ENCODE data around the gene TIA1.
"Not testable (repeated sequence)": the region's sequence is repeated elsewhere in the genome, so short reads cannot be mapped to it uniquely, and the experiment has no call there.

The TIA1 gene

DNA sequence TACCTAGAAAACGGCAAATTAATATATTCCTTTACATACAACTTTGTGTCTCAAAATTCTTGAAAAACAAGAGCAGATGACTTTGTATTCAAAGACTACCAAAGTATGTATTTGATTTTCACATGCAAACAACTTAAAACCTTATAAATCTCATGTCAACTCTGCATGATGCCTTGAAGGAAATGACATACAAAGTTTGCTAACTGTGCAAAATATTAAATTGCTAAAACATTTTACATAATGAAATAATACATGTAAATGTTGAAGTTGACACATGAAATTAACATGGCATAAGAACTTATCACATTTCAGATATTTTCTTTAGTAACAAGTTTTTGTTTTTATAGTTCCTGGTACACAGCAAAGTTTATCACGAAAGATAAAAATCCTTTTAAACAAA, 36.8 kb downstream of the TIA1 start:
- FAIRE-seq (no peak), DNase-seq (ENCODE audit: insufficient read length) (no peak)
- TF ChIP-seq POLR2AphosphoS5 (IDR thresholded peaks at IDR 0.05; ENCODE audit: low read depth, low read length) = no peak

DNA sequence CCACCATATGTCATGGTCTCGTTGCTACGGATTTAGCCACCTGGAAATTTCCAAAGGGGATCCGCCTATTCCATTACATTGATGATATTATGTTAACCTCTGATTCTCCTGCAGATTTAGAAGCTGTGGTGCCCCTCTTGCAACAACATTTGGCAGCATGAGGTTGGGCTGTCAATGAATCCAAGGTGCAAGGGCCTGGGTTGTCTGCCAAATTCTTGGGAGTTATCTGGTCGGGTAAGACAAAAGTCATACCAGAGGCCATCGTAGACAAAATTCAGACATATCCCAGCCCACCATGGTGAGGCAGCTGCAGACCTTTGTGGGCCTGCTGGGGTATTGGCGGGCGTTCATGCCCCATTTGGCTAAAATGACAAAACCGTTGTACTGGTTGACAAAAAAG, 44.0 kb downstream of the TIA1 start:
- no peak for DNase-seq (ENCODE audit: insufficient read length)
- no peak for TF ChIP-seq TAF1 (IDR thresholded peaks at IDR 0.05; ENCODE audit: borderline replicate concordance, low read depth, low read length)
- no peak for TF ChIP-seq POLR2AphosphoS5 (IDR thresholded peaks at IDR 0.05; ENCODE audit: low read depth, low read length)
- TF ChIP-seq POLR2A (IDR thresholded peaks at IDR 0.05; ENCODE audit: low read depth, low read length) = no peak
- no peak for FAIRE-seq

GRCh38 chr2:70203086-70203485, 45.3 kb downstream of the TIA1 start:
- no peak for FAIRE-seq

GRCh38 chr2:70202236-70202806, 46.1 kb downstream of the TIA1 start:
- FAIRE-seq (no peak), DNase-seq (ENCODE audit: insufficient read length) (no peak)
- TF ChIP-seq POLR2AphosphoS5 (IDR thresholded peaks at IDR 0.05; ENCODE audit: low read depth, low read length) (no peak), POLR2A (IDR thresholded peaks at IDR 0.05; ENCODE audit: low read depth, low read length) (no peak), TAF1 (IDR thresholded peaks at IDR 0.05; ENCODE audit: borderline replicate concordance, low read depth, low read length) (no peak)

More at GRCh38 chr2:70203086-70203485, 45.3 kb downstream of the TIA1 start:
- no peak for TF ChIP-seq POLR2A (IDR thresholded peaks at IDR 0.05; ENCODE audit: low read depth, low read length)
- no peak for TF ChIP-seq TAF1 (IDR thresholded peaks at IDR 0.05; ENCODE audit: borderline replicate concordance, low read depth, low read length)
- no peak for TF ChIP-seq POLR2AphosphoS5 (IDR thresholded peaks at IDR 0.05; ENCODE audit: low read depth, low read length)
- no peak for DNase-seq (ENCODE audit: insufficient read length)

- TF ChIP-seq POLR2AphosphoS5 (IDR thresholded peaks at IDR 0.05; ENCODE audit: low read depth, low read length) = no peak
- TF ChIP-seq POLR2A (IDR thresholded peaks at IDR 0.05; ENCODE audit: low read depth, low read length) = no peak
- TF ChIP-seq TAF1 (IDR thresholded peaks at IDR 0.05; ENCODE audit: borderline replicate concordance, low read depth, low read length) = no peak
- FAIRE-seq = no peak
- DNase-seq (ENCODE audit: insufficient read length) = no peak
Measured at GRCh38 chr2:70201831-70202230, 46.6 kb downstream of the TIA1 start.

DNA sequence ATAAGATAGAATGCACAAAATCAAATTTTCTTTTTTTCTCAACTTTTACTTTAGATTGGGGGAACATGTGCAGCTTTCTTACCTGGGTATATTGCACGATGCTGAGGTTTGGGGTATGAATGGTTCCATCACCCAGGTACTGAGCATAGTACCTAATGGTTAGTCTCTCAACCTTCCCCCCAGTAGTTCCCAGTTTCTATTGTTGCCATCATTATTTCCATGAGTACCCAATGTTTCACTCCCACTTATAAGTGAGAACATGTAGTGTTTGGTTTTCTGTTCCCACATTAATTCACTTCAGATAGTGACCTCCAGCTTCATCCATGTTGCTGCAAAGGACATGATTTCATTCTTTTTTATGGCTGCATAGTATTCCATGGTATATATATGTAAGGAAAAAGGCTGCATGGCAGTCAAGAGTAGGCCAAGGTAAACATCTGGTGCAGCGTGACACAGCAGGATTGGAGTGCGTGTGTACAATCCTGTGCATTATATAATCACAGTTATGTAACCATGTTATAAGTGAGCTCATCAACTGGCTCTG, 47.1 kb downstream of the TIA1 start:
- DNase-seq (ENCODE audit: insufficient read length) (no peak), FAIRE-seq (no peak)
- no peak for TF ChIP-seq POLR2AphosphoS5 (IDR thresholded peaks at IDR 0.05; ENCODE audit: low read depth, low read length)
- TF ChIP-seq POLR2A (IDR thresholded peaks at IDR 0.05; ENCODE audit: low read depth, low read length) = no peak
- no peak for TF ChIP-seq TAF1 (IDR thresholded peaks at IDR 0.05; ENCODE audit: borderline replicate concordance, low read depth, low read length)

GRCh38 chr2:70199320-70199864, 49.0 kb downstream of the TIA1 start:
- TF ChIP-seq TAF1 (IDR thresholded peaks at IDR 0.05; ENCODE audit: borderline replicate concordance, low read depth, low read length) (no peak), POLR2AphosphoS5 (IDR thresholded peaks at IDR 0.05; ENCODE audit: low read depth, low read length) (no peak), POLR2A (IDR thresholded peaks at IDR 0.05; ENCODE audit: low read depth, low read length) (no peak)
- DNase-seq (ENCODE audit: insufficient read length) = no peak
- no peak for FAIRE-seq

- FAIRE-seq = no peak
- no peak for DNase-seq (ENCODE audit: insufficient read length)
- TF ChIP-seq TAF1 (IDR thresholded peaks at IDR 0.05; ENCODE audit: borderline replicate concordance, low read depth, low read length) = no peak
- no peak for TF ChIP-seq POLR2A (IDR thresholded peaks at IDR 0.05; ENCODE audit: low read depth, low read length)
- TF ChIP-seq POLR2AphosphoS5 (IDR thresholded peaks at IDR 0.05; ENCODE audit: low read depth, low read length) = no peak
Measured at GRCh38 chr2:70192516-70192915, 55.9 kb downstream of the TIA1 start.

DNA sequence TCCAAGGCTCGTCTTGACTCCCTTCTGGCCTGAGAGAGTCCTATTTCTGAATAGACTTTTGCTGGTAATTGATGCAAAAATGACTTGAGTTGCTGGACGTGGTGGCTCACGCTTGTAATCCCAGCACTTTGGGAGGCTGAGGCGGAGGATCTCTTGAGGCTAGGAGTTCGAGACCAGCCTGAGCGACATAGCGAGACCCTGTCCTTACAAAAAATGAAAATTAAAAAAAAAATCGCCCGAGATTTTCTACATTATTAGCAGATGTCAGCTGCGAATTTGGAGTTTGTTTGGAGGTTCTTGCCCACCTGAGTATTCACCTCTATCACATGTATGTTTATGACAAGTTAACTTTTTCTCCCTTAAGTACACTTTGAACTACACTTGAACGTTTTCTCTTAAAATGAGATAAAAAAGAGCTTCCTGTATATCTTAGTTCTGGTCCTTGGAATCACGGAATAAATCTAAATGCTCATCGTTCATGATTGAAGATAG, 57.1 kb downstream of the TIA1 start:
- DNase-seq (ENCODE audit: insufficient read length) (no peak), FAIRE-seq (no peak)
- no peak for TF ChIP-seq TAF1 (IDR thresholded peaks at IDR 0.05; ENCODE audit: borderline replicate concordance, low read depth, low read length)
- no peak for TF ChIP-seq POLR2A (IDR thresholded peaks at IDR 0.05; ENCODE audit: low read depth, low read length)
- no peak for TF ChIP-seq POLR2AphosphoS5 (IDR thresholded peaks at IDR 0.05; ENCODE audit: low read depth, low read length)

GRCh38 chr2:70190418-70191243, 57.8 kb downstream of the TIA1 start, which contains the start of gene C2orf42:
TSS of gene C2orf42 (minus strand) at chr2:70191019. CDS start at chr2:70181985, 9,034 bp downstream.
- FAIRE-seq = peak; percentile 94

DNA sequence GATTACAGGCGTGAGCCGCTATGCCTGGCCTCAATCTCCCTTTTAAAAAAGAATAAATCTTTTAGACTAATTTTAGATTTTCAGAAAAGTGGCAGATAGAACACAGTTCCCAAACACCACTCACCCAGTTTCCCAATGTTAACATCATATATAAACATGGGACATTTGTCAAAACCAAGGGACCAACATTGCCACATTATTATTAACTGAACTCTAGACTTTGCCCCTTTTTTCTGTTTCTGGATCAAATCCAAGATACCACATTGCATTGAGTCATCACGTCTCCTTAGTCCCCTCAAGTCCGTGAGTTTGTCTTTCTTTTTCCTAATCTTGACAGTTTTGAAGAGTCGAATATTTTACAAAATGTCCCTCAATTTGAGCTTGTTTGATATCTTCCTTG, 60.0 kb downstream of the TIA1 start:
- DNase-seq (ENCODE audit: insufficient read length) (no peak), FAIRE-seq (no peak)
- no peak for TF ChIP-seq POLR2A (IDR thresholded peaks at IDR 0.05; ENCODE audit: low read depth, low read length)
- TF ChIP-seq POLR2AphosphoS5 (IDR thresholded peaks at IDR 0.05; ENCODE audit: low read depth, low read length) = no peak
- no peak for TF ChIP-seq TAF1 (IDR thresholded peaks at IDR 0.05; ENCODE audit: borderline replicate concordance, low read depth, low read length)

More at GRCh38 chr2:70190418-70191243, 57.8 kb downstream of the TIA1 start, which contains the start of gene C2orf42:
- TF ChIP-seq TAF1 (IDR thresholded peaks at IDR 0.05; ENCODE audit: borderline replicate concordance, low read depth, low read length) = peak; percentile 51
- peak; percentile 97 for TF ChIP-seq POLR2A (IDR thresholded peaks at IDR 0.05; ENCODE audit: low read depth, low read length)
- TF ChIP-seq POLR2AphosphoS5 (IDR thresholded peaks at IDR 0.05; ENCODE audit: low read depth, low read length) = peak; percentile 98
- peak; percentile 90 for DNase-seq (ENCODE audit: insufficient read length)

DNA sequence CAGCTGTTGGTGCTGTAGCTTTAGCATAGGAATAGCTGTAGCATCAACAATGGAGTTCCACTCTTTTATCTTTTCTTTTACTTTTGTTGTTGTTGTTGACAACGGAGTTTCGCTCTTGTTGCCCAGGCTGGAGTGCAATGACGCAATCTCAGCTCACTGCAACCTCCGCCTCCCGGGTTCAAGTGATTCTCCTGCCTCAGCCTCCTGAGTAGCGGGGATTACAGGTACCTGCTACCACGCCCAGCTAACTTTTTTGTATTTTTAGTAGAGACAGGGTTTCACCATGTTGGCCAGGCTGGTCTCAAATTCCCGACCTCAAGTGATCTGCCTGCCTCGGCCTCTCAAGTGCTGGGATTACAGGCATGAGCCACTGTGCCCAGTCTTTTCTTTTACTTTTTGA, 61.3 kb downstream of the TIA1 start:
- not testable (repeated sequence) for DNase-seq (ENCODE audit: insufficient read length); FAIRE-seq

Data from GM12892 (cell line).